ENCODE measurements around the gene ZNF302. TPM values are rescaled to one million over a fixed set of nuclear protein-coding genes. Genes with fewer than 3 reads are reported as not detected.

Gene ZNF302
- total RNA-seq, 4 donors from 2014 or later = 6.0 to 23.5 (median 6.2) TPM

DNA sequence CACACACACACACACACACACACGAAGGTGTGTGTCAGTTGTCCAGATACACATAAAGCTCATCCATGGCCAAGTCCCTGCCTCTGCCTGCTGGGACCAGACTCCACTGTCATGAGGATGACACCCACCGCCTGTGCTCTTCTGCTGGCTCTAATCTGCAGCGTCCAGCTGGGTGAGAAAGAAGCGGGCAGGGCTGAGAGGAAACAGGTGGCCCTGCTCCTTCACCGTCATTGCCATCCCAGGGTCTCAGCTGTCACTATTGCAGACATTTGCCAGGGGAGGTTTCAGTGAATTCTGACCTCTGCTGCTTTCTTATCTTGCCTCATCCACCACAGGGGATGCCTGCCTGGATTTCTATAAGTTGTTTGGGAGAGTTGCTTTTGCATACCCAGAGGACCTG, 31.9 kb upstream of the ZNF302 start:
- WGBS, 2 donors = 53% methylated on average over 4 of the region's 5 CpGs; no CpG with 5 or more reads in 1 of the 2 donors
- no peaks in the 10 kb centered on the region for H3K27me3 ChIP-seq
- H3K4me3 ChIP-seq = no peak overlapping the region
- no peaks in the 10 kb centered on the region for H3K4me1 ChIP-seq
- TF ChIP-seq, protein P1, sequence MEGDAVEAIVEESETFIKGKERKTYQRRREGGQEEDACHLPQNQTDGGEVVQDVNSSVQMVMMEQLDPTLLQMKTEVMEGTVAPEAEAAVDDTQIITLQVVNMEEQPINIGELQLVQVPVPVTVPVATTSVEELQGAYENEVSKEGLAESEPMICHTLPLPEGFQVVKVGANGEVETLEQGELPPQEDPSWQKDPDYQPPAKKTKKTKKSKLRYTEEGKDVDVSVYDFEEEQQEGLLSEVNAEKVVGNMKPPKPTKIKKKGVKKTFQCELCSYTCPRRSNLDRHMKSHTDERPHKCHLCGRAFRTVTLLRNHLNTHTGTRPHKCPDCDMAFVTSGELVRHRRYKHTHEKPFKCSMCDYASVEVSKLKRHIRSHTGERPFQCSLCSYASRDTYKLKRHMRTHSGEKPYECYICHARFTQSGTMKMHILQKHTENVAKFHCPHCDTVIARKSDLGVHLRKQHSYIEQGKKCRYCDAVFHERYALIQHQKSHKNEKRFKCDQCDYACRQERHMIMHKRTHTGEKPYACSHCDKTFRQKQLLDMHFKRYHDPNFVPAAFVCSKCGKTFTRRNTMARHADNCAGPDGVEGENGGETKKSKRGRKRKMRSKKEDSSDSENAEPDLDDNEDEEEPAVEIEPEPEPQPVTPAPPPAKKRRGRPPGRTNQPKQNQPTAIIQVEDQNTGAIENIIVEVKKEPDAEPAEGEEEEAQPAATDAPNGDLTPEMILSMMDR (IDR thresholded peaks at IDR 0.05) = no peak
- no peak for TF ChIP-seq POLR2A (IDR thresholded peaks at IDR 0.05)
- no peak for DNase-seq
- no peaks in the 10 kb centered on the region for H3K36me3 ChIP-seq
- no peaks in the 10 kb centered on the region for H3K9me3 ChIP-seq
- intact Hi-C loops (cut with DNase I) = no loop called here
- H3K27ac ChIP-seq = no peak overlapping the region

DNA sequence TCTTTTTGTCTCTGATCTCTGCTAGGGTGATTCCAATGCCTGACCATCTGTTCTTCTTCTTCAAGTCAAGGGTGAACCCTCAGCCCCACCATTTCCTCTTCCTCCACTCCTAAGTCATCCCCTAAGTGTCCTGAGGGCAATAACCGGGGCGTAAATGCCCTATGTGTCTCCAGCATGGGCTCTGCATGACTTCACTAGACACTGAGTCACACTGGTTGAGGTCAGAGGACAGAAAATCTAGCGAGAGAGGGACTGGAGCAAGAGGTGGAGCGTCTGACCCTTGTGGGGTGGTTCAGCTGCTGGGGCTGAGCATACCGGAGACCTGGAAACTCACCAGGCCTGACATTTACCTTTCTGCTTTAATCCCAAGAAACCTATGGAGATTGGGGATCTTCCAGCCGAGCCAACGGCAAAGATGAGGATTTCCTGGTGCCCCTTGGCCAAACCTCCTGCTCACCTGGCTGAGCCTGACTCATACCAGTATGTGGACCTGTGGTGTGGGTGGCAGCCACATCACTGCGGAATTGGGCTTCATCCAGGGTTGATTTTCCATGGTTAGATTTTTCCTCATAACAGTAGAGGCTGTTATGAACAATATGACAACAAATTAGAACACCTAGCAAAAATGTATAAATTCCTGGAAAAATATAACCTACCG, 27.5 kb upstream of the ZNF302 start:
- H3K36me3 ChIP-seq = no peaks in the 10 kb centered on the region
- TF ChIP-seq POLR2A (IDR thresholded peaks at IDR 0.05) = no peak
- TF ChIP-seq, protein P1 (IDR thresholded peaks at IDR 0.05) = no peak
- H3K4me1 ChIP-seq = no peaks in the 10 kb centered on the region
- 76 to 86% methylated on average over 8 to 9 of the region's 9 CpGs for WGBS, 2 donors
- H3K27ac ChIP-seq = no peak overlapping the region
- peaks cover 0 to 7% (median 7%) of the 10 kb centered on the region in 3 donors for H3K9me3 ChIP-seq
- H3K27me3 ChIP-seq = no peaks in the 10 kb centered on the region
- DNase-seq = no peak
- intact Hi-C loops (cut with DNase I) = no loop called here
- H3K4me3 ChIP-seq = no peak overlapping the region

DNA sequence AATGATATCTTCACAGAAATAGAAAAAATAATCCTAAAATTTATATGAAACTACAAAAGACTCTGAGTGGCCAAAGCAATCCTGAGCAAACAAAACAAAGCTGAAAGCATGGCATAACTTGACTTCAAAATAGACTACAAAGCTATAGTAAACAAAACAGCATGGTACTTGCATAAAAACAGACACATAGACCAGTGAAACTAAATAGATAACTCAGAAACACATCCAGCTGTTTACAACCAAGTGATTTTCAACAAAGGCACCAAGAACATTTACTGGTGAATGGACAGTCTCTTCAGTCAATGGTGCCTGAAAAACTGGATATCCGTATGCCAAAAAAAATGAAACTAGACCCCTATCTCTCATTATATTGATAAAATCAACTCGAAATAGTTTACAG, 25.7 kb upstream of the ZNF302 start:
- no peak overlapping the region for H3K27ac ChIP-seq
- H3K4me1 ChIP-seq = no peaks in the 10 kb centered on the region
- no peak for TF ChIP-seq POLR2A (IDR thresholded peaks at IDR 0.05)
- TF ChIP-seq, protein P1 (IDR thresholded peaks at IDR 0.05) = no peak
- H3K9me3 ChIP-seq = peaks cover 0 to 7% (median 7%) of the 10 kb centered on the region in 3 donors
- no peaks in the 10 kb centered on the region for H3K36me3 ChIP-seq
- intact Hi-C loops (cut with DNase I) = no loop called here
- H3K4me3 ChIP-seq = no peak overlapping the region
- 62 to 70% methylated on average over 2 of the region's 2 CpGs for WGBS, 2 donors
- no peak for DNase-seq
- H3K27me3 ChIP-seq = no peaks in the 10 kb centered on the region

DNA sequence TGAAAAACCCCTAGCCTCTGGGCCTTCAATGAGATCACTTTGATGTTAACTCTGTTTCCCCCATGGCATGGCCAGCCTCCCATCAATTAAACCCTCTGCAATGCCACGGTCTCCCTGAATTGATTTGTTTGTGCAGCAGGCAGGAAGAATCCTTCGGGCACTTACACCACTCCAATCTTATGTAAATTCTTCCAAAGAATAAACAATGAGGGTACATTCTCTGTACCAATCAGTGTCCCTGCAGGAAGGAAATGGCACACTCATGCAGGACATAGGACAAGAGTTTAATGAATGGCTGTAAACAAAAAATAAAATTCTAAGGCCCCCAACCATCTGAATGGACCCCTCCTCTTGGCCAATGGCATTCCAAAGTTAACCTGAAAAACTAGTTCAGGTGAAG, 22.7 kb upstream of the ZNF302 start:
- intact Hi-C loops (cut with DNase I) = no loop called here

DNA sequence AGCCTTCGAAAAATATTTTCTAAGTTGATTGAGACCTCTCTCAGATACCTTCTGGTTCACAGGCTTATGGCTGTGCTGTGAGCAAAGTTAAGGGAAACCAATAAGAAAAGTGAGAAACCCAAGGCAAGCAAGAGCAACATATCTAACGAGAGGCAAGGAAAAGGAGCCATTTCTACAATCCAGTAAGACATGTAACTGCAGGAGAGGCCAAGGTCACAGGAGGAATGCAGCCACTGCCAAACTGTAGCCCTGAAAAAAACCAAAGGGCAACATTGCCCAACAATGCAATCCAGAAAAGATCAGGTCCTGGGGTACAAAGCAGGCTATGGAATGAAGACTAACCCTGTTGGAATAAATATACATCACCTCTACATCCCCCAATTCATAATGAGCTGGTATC, 21.8 kb upstream of the ZNF302 start:
- WGBS, 2 donors = 60 to 74% methylated on average over 2 of the region's 2 CpGs
- Histone ChIP-seq H3K36me3 (no peaks in the 10 kb centered on the region), H3K4me1 (no peaks in the 10 kb centered on the region), H3K27ac (no peak overlapping the region), H3K27me3 (no peaks in the 10 kb centered on the region), H3K9me3 (peaks cover 0 to 7% (median 7%) of the 10 kb centered on the region in 3 donors), H3K4me3 (no peak overlapping the region)
- TF ChIP-seq POLR2A (IDR thresholded peaks at IDR 0.05) = no peak
- TF ChIP-seq, protein P1 (IDR thresholded peaks at IDR 0.05) = no peak
- intact Hi-C loops (cut with DNase I) = no loop called here
- no peak for DNase-seq

More for the DNA sequence above, 22.7 kb upstream of the ZNF302 start:
- H3K4me3 ChIP-seq = no peak overlapping the region
- no peaks in the 10 kb centered on the region for H3K36me3 ChIP-seq
- H3K4me1 ChIP-seq = no peaks in the 10 kb centered on the region
- DNase-seq = no peak
- WGBS, 2 donors = 42 to 44% methylated on average over 2 of the region's 2 CpGs
- TF ChIP-seq, protein P1 (IDR thresholded peaks at IDR 0.05) = no peak
- TF ChIP-seq POLR2A (IDR thresholded peaks at IDR 0.05) = no peak
- no peak overlapping the region for H3K27ac ChIP-seq
- H3K9me3 ChIP-seq = peaks cover 0 to 7% (median 7%) of the 10 kb centered on the region in 3 donors
- no peaks in the 10 kb centered on the region for H3K27me3 ChIP-seq
